ENCODE data around the gene CARHSP1.
"Not testable (repeated sequence)": the region's sequence is repeated elsewhere in the genome, so short reads cannot be mapped to it uniquely, and the experiment has no call there.

The CARHSP1 gene

DNA sequence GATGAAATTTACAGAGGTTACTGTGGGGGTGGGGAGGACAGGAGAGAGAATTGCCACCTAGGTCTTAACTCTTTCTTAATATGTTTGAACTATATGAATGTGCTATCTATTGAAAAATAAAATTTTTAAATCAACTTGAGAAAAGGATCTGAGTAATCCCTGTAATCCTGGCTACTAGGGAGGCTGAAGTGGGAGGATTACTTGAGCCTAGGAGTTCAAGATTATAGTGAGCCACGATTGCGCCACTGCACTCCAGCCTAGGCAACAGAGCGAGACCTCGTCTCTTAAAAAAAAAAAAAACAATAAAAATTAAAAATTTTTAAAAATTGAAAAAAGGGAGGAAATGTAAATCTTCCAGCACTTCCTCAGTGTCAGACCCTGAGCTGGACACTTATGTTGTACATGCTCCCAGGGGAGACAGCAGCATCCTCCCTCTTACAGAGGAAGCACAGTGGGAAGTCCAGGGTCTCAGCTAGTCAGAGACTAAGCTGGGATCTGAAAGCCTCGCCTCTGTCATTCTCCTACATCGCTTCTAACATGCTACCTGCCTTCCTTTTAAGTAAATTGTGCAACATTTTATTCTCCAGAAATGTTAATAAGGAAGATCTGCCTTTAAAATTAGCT lies 49.3 kb downstream of the CARHSP1 start:
- no peak for DNase-seq

DNA sequence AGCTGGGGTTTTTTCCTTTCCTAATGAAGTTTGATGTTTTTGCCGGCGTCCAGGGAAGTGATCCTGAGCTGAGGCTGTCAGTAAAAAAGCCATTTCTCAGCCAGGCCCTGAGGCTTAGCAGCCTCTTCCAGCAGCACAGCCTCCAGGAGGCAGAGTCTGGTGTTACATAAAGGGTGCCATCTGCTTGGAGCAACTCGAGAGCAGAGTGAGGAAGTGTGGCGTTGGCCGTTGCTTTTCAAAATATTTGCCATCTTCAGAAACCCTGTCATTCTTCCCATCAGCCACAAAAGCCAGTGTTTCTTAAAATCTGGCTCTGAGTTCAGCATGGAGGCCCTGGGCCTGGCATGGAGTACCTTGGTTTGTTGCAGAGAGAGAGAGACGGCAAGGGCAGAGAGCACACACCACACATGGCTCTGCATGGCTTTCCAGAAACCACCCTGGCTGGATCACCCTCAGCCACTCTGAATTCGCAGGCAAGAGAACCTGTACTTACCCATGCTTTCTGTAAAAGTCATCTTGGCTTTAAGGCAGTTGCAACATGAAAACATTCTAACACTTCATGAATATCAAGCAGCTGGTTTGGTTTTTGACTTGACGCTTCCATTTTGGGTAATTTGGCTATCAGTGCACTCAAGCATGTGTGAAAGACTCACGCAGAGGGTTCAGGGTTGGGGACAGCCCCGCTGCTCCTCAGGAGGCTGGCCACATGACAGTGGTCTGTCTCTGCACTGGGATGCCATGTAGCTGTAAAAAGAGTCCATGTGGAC lies 50.1 kb downstream of the CARHSP1 start:
- no peak for DNase-seq

DNA sequence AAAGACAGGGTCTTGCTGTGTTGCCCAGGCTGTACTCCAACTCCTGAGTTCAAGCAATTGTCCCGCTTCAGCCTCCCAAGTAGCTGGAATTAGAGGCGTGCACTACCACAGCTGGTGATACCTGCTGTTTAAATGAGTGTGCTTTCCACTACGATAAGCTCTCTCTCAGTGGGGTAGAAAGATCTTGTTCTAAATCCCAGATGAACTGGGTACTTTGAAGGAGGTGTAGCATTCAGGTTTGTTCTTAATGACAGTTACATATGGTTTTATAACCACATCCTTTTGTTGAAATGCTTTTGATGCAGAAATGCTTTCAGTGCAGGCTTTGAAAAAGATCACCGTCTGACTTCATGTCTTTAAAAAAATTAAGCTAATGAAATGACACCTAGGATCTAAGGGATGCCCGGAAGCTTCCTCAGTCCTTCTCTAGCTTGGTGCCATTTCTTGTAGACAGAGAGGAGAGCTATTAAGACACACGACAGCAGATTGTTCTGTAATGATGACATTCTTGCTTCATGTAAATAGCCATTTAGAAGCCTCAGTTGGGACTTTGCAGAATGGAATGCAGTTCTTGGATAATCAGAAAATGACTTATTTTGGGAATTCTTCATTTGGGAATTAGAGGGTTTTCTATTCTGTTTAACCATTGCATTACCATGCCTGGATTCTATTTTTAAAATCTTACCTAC lies 51.7 kb downstream of the CARHSP1 start:
- no peak for DNase-seq

DNA sequence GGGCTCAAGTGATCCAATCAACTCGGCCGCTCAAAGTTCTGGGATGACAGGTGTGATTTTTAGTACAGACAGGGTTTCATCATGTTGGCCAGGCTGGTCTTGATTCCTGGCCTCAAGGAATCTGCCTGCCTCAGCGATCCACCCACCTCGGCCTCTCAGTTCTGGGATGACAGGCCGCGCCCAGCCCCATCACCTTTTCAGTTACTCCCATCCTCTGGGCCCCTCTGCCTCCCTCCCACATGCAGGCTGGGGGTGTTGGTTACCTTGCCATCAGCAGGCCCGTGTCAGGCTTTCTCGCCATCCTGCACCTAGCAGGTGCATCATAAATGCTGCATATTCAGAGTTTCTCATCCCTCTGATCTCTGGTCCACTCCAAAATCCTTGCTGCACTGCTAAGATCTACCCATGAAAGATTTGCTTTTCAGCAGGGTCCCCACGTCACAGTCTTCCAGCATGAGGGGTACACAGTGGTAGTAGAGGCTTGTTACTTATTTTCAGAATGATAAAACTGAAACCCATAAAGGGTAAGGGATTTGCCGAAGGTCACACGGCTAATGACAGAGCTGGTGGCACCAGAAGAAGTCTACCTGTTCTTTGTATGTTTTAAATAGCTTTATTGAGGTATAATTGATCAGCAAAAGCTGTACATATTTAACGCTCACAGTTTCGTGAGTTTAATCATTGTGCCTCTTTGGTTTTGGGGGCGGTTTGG lies 54.6 kb downstream of the CARHSP1 start:
- DNase-seq, result no peak

DNA sequence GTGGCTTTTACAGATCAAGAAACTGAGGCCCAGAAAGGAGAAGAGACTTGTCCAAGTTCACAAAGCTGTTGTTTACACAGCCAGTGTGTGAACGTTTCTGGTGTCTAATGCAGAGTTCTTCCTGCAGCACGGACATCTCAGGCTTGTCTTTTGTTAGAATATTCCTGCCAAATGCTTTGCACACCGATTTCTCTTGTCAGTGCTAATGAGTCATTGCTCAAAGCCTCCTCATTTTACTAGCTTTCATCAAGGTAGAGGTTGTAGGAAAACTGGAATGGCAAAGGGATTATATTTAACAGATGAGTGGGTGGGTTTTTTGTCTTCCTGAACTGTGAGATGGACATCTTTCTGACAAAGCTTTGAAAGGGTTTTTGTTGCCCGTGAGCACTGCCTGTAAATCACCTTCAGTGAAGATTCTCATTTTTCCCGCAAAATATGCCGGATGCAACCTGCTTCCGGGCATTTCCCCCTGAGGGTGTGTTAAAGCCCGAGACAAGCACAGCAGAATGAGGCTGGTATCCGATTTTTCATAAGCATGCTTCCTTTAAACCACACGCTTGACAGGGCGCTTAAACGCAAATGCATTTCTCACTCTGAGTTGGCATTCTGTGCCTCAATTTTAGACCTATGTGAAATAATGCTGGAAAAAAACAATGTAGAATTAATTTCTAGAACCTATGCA lies 56.5 kb downstream of the CARHSP1 start:
- no peak for DNase-seq

DNA sequence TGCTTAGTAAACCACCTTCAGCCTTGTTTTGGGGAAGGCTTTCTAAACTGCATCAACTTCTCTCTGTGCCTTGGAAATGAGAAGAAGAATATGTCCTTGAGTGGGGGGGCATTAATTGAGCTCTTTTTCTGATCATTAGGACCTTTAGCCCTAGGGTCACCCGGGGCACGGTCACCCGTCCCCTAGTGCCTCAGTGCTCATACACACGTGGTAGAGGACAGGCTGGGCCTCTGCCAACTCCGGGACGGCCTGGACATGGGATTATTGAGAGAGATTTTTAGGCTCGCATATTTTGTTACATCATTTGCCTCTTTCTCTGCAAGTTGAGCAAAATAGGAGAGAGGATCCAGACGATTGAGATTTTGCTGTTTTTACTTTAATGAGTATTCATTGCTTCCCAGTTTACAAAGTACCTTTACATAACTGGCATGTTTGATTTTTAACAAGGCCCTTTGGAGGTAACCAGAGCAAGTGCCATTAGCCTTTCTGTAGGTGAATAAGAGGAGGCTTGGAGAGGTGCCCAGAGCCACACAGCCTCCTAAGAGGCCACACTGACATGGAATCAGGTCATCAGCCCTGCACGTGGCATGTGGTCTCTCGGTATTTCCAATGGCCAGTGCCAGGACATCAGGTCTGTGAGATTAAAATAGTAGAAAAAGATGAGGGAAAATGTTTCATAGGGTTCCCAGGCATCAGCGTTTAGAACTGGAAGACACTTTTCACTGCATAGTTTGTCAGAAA lies 60.0 kb downstream of the CARHSP1 start:
- no peak for DNase-seq

DNA sequence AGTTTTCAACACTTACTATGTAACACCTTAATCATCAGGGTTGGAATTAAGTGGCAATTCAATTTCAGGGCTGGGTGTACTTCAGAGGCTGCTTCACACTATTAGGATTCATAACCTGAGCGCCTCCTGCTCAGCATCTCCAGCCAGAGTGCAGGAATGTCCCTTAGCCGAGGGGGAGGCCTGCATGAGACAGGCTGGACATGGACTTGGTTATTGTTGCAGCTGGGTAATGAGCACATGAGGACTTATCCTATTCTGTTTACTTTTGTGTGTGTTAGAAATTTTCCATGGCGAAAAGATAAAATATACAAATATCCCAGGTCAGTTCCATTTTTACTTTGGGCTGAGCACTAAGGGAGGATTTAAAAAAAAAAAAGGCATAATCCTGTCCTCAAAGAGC lies 60.8 kb downstream of the CARHSP1 start:
- no peak for DNase-seq

DNA sequence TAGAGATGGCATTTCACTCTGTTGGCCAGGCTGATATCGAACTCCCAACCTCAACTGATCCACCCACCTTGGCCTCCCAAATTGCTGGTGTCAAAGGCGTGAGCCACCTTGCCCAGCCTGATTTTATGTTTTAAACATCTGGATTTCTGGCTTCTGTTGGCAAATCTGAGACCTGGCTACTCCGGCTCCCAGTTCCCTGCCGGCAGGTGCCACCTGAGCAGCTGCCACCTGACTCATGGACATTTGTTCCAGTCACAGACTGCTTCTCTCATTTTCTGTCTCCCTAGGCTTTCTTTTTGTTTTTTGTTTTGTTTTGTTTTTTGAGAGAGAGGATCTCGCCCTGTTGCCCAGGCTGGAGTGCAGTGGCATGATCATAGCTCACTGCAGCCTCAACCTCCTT lies 61.6 kb downstream of the CARHSP1 start:
- DNase-seq, result no peak

DNA sequence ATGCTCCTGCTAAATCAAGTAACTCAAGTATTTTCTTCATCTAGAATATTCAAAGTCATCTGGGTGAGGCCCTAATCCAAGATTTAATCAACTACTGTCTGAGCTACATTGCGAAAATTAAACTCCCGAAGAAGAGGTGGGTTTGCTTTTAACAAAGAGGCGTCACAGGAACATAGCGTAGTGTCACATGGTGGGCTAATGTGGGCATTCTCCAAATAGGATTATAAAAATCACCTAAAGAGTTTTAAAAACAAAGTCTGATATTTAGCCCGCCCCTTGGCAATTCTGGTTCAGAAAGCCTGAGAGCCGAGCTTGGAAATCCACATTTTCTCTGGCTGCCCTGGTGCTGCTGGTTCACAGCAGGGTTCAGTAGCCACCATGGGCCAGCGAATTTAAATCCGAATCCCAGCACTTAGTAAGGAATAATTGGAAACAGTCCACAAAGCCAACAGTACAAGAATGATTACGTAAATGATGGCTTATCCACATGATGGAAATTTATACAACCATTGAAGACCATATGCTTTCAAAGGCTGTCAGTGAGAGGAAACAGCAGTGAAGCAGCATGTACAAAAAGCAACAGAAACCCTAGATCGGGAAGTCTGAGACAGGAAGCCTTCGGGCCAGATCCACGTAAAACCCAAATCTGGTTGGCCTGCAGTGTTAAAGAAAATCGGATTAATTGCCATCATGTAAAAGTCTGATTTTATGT lies 62.4 kb downstream of the CARHSP1 start:
- DNase-seq, result no peak

DNA sequence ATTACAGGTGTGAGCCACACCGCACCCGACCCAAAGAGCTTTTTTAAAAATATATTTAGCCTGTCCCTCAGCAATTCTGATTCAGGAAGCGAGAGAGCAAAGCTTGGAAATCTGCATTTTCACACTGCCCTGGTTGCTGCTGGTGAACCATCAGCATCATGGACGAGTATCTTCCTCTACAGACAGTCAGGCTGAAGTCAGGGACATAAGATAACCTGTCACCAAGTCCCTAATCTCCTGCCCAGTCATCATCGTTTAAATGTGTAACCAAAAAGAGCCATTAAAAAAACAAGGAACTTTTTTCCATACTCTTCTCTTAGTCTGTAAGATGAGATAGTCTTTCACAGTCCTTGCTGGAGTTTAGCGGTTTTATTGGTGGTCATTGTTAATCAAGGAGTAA lies 64.5 kb downstream of the CARHSP1 start:
- DNase-seq, result no peak

DNA sequence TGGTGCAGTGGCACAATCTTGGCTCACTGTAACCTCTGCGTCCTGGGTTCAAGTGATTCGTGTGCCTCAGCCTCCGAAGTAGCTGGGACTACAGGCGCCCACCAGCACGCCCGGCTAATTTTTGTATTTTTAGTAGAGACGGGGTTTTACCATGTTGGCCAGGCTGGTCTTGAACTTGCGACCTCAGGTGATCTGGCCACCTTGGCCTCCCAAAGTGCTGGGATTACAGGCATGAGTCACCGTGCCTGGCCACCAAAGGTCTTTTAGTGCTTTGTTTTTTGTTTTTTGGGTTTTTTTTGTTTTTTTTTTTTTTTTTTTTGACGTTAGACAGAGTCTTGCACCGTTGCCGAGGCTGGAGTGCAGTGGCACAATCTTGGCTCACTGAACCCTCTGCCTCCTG lies 65.1 kb downstream of the CARHSP1 start:
- not testable (repeated sequence) for DNase-seq

Measured in stimulated activated CD4-positive, alpha-beta T cell treated with anti-CD3 and anti-CD28 coated beads, Interleukin-4, amount 100 ng/mL, for 24 hours (primary cell).